HG02678 (cell line): ENCODE results near the gene HACD2.

Source experiments
- ATAC-seq: cut with Tn5 transposase; IDR thresholded peaks from one replicate; pipeline ENCODE4 v1.9.1; 2021; ENCODE audit warnings: mild to moderate bottlenecking, moderate library complexity; ENCODE audit not compliant: unreplicated experiment

HACD2 gene

DNA sequence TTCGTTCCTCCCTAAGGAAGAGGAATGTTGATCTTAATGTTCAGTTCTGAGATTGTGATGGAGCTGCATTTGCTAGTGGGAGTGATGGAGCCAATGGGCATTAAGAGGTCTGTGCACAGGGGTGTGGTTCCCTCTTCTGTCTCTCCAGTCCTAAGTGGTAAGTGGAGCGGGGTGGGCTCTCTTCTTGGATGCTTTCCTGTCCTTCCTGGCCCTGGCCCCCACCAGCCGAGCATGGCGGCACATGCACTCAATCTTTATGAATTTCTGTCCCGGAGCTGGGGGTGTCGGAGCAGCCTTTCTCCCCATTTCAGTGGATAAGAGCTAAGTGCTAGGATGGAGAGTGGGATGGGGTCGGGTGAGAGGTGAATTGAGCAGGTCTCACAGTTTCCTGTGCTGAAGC lies 98.4 kb downstream of the HACD2 start:
- no peak for ATAC-seq

DNA sequence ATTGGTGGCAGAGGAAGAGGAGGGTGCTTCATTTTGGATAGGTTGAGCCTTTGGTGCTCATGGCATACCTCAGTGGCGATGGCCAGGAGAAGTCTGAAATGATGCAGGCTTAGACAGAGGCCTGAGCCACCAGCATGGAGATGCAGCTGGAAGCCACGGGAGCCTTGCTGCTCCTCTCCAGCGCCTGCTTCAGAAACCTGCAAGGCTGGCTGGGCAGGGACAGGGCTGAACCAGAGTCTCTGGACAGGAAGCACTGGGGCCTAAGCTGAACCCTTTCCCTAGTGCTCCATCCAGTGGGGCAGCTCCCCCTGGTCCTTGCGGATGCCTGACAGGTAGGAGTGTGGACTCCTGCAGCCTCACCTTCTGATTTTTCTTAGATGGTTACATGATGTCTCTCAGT lies 99.3 kb downstream of the HACD2 start:
- ATAC-seq = no peak

DNA sequence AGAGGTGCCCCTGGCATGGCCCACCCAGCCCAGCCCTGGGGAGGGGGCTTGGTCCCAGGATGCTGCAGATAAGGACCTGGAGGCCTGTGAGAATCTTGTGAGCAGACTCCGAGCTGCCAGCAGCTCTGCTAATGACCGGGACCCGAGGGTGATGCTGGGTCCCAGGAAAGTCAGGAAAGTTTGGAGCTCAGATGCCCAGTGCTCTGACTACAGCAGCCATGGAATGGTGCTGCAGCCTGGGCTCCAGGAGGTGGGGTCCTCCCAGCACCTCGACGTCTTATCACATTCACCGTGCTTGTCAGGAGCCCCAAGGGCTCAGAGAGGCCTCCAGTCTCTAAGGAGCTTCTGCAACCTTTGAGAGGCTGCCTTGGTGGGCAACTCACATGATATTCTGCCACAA lies 101.7 kb downstream of the HACD2 start:
- ATAC-seq = no peak

DNA sequence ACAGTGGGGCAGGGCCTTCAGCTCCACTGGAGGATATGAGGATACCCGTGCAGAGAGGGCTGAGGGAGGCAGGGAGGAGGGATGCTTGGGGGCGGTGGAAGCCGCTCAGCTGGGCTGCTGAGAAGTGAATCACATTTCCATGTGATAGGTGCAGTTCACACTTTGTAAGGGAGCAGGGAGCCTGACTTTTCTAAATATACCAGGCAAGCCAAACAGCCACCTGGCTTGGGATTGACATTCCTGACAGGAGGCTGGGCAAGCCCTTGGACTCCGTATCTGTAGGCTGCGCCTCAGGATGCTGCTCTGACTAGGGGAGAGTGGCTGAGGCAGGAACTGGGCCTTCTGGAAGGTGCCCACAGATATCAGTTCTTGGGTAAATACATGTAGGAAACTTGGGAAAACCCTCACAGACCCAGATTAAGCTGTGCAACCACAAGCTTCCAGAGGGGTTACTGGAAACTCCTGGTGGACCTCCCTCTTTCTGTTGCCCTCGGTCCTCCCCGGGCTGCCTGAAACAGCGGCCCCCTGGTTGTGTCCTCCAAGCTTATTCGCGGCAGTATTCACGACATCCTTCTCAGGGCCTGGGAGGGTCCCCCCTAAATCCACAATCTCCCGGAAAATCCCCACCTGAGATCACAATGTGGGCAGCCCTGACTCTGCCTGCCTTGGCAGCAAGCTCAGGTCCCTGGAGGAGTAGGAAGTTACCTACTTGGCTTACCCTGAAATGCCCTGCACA lies 103.0 kb downstream of the HACD2 start:
- ATAC-seq = no peak

DNA sequence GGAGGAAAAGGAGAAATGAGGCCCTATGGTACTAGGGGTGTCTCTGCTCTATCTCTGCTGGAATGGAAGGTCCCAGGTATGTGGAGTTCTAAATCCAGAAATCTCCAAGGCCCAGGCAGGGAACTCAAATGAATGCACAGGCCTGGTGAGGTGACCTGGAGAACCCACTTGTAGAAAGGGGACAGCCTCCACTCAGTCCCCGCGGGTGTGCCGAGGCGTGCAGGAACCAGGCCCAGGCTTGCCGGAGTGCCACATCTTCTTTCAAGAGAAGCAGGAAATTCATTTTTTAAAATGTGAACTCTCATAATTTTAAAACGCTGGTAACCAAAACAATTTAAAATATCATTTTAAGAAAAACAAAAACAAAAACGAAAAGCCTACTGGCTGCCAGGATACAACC lies 103.8 kb downstream of the HACD2 start:
- no peak for ATAC-seq

DNA sequence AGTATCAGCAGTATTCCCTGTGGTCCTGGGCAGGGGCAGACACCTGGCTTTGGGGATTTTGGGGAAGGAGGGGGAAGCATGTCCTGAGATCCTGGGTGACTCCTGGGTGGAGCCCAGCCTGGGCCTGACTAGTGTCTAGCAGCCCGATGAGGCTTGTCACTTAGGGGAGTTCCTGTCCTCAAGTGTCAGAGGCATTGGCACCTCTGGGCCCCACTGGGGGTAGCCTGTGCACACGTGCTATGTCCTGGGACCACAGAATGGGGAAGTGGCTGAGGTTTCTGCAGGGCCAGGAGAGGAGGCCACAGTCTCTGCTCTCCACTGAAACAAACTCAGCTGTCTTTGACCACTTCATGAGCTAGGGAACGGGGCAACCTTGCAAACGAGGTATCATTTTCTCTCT lies 104.4 kb downstream of the HACD2 start:
- ATAC-seq = no peak

DNA sequence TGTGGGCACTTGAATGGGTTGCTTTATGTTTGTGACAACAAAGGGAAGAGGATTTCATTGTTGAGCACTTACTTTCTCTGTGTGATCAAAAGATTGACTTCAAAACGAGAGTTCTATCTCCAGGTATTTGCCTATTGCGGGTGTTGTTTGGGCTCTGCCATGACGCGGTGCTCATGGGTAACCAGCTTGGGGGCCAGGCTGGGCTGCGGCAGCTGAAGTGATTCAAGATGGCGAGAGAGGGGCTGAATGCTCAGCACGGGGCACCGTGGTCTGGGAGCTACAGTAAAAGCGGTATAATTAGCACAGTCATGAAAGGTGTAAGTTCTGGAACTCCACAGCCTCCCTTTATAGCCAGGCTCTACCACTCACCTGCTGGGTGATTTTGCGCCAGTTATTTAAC lies 105.0 kb downstream of the HACD2 start:
- ATAC-seq = no peak

DNA sequence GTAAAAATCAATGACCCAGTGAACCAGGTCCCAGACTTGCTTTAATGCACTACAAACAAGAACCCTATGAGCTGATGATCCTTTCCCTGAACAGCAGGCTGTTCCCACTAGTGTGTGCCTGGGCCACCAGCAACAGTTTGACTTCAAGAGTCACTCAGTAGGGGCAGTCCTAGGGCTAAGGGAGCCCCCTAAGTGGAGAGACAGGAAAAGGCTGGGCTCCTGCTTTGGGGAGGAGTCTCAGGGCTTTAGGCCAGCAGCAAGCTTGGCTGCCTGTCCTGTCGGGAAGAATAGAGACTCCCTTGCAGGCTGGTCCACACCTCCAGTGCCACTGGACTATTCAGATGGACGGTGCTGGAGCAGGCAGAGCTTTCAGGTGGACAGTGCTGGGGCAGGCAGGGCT lies 106.5 kb downstream of the HACD2 start:
- ATAC-seq = no peak

DNA sequence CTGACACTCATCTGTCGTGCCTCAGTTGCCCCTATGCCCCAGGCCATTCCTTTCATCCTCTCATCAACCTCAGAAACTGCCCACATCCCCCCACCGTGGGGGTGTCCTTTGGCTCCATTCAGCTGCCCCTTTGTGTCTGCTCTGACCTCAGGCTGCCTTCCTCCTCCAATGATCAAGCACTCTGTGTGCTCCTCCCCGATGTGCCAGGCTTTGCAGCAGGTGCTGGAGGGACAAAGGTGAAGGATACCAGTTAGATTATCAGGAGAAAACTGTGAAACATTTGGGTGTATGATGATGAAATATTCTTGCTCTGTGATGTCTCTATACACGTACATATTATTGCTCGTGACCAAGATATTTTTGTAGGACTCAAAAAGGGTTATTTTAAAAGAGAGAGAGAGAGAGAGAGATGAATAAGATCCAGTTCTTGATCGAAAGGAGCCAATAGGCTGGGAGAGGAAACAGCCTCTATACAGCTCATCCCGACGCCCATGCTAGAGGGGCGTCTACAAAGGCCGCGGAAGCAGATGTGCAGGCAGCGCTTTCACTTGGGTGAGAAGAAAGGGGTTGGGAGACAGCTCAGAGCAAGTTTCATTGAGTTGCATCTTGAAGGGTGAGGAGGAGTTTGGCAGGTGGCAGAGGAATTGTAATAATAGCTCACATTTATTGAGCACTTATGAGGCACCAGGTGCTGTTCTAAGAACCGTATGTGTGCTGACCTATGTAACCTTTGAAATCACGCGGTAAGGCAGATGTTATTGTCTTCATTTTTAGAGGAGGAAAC lies 107.7 kb downstream of the HACD2 start:
- no peak for ATAC-seq

DNA sequence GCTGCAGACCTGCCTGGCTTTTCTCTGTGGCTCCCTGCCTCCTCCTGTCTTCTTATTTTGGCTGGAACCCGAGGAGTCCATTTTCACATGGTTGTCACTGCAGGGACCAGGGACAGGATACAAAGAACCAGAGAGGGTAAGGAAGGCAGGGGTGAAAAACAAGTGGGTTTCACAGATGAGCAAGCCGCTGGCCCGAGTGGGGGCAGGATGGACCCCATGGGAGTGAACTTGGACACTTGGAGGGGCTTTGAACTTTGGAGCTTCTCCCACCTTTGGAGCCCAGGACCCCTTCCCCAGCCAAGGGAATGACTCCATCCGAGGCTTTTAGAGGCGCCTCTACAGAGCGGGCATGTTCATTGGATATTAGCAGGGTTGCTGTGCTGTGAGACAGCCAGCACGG lies 109.1 kb downstream of the HACD2 start:
- no peak for ATAC-seq

DNA sequence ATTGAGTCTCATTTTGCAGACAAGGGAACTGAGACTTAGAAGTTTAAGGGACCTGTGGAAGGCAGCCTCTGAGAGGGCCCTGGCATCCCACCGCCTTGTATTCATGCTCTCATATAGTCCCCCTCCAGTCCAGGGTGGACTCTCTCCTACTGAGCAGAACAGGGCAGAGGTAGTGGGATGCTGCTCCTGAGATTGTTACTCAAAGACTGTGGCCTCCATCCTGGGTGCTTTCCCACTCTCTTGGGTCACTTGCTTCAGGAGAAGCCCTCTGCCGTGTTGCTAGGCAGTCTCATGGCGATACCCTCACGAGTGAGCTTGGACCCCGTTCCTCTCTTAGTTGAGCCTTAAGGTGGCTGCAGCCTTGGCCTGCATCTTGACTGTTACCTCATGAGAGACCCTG lies 113.7 kb downstream of the HACD2 start:
- ATAC-seq = no peak

DNA sequence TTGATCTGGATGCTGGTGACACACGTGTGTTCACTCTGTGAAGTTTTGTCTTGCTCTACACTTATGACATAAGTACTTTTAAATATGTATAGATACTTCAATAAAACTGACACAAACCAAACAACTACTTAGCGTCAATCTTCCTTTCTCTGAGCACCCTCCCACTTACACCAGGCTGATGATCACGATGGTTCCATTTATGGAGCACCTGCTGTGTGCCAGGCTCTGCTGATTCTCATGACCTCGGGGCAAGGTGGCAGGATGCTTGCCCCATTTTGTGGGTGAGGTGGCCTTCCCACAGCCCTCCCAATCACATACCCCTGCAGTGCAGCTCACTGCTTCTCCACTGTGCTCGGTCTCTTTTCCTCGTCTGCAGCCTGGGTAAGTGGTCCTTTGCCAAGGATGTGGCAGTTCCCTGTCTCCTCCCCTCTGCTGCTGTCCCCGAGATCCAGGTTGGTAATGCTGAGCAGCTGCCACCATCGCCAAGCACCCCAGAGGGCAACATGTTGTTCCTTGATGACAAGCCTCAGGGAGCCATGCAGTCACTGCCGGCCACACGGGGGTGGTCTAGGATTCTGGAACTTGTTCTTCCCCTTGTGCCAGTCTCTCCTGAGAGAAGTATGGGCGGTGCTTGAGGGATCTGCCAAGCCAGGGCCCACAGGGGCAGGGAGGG lies 115.4 kb downstream of the HACD2 start:
- ATAC-seq = no peak

DNA sequence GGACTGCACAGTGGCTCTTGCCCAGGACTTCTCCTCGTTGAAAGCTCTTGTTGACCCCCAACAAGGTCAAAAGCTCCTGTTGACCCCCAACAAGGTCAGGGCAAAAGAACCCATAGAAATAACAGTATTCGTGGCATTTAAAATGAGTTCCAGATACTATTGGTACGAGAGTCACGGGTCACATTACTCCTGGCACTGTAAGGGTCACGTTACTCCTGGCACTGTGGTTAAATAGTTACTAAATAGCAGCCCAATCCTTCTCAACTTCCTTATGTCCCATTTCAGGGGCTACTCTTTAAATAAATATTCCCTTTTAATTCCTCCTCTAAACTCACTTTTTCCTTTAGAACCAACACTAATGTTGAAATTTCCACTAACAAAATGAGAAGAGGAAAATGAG lies 117.8 kb downstream of the HACD2 start:
- no peak for ATAC-seq

DNA sequence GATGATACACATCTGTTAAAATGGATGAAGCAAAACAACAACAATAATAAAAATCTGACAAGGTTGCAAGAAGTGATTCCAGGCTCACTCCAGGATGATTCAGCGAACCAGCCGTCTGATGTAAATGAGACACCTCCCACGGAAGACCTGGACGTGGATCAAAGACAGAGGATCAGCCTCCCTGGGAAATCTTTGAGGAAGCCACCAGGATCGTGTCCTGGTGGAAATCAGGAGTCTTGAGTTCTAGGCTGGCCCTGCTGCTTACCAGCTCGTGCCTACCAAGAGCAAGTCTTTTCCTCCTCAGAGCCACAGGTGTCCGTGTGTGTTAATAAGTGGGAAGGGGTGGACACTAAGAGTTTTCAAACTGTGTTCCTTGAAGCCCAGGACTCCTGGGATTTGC lies 120.6 kb downstream of the HACD2 start:
- ATAC-seq = no peak

DNA sequence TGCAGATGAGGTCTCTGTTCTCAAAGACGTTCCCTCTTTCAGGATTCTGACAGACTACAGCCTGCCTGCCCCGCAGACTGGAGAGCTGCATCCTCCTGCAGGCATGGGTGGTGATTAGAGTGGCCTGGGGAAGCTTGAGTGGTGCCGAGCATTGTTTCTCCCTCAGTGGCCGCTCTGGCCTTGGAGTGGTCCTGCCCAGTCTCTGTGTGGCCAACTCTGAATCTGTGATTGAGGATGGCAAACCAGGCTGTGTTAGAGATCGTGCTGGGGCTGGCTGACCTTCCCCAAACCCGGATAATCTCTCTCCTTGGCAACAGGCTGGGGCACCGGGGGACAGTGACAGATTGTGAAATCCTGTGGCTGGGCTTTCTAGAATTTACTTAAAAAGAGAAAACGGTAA lies 125.0 kb downstream of the HACD2 start:
- ATAC-seq = no peak

DNA sequence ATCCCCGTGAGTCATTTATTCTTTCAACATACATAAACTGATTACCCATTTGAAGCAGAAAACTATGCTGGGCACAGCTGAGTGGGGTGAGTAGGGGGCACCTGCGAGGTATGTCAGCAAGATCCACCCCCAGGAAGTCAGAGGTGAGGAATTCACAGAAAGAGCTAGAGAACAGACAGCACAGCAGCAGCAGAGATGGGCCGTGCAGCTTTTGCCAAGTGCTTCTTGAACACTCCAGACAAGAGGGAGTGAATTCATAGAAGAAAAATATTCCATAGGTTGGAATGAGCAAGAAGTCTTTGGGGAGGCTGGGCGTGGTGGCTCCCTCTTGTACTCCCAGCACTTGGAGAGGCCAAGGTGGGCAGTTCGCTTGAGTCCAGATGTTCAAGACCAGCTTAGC lies 126.6 kb downstream of the HACD2 start:
- no peak for ATAC-seq

DNA sequence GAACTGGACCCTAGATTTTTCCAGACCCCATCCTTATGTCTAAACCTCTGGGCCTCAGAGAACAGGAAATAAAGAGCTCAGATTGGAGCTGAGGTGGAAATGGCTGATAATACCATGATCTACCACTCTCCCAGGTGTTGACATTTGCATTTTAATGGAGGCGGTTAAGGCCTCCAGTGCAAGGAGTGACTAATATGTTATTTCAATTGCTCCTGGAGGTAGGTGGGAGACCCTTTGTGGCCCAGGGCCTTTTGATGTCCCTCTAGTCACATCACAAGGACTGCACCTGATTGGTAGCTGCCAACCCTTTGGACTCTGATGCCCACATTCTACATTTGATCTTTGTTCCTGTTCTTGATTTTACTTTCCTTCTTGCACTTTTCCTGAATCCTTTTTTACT lies 127.0 kb downstream of the HACD2 start:
- no peak for ATAC-seq

DNA sequence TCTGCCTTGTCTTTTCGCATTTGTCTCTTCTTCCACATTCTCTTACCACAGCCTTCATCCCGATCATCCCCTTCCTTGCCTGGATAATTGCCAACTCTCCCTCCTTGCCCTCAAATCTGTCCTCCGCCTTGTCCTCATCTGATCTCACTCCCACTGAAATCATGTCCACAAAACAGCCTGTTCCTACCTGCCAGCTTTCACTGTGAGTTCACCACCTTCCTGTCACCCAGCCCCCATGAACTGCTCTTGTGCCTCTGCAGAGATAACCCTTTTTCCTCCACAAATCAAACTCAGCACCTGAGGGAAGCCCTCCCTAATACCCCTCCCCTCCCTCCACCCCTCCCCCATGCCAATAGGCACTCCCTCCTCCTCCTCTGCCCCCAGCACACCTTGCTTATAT lies 131.2 kb downstream of the HACD2 start:
- ATAC-seq = no peak

DNA sequence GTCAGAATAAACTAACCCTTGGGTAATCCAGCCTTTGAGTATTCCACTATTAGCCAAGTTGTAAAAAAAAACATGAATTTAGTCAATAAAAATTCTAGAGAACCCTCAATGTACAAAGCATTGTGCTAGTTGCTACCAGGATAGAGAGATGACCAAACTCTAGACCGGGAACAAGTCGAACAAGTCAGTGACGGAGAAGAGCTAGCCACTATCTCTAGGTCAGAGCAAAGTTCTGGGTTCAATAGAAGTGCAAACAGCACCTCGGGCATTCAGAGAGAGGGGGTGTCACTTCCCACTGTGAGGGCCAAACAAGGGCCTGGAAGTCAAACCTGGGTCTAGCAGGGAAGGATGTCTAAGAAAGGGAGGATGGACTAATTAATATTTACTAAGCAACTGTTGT lies 133.7 kb downstream of the HACD2 start:
- ATAC-seq = no peak

DNA sequence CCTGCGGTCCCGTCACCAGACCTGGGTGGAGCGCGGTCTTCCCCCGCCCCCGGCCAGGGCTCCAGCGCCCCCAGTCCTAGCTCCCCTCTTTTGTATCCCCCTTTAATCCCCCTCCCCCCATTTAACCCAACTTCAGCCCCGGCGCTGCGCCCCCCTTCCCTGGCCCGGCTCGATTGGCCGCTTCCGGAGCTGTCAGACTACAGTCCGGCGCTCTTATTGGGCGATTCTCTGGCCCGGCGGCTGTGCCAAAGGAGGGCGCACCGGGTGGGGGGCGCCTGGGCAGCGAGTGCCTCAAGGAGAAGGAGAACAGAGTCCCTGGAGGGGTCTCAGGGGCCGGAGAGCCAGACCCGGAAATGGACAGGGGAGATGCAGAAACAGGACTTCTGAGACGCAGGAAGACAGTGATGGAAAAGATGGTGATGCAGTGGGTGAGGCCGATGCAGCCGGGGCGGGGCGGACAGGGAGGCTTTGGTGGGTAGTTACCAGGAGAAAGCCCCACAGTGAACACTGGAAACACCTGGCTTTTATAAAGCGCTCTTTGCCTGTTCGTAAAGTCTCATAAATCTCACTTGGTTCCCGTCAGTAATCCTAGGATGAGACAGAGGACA lies 134.8 kb downstream of the HACD2 start:
- no peak for ATAC-seq

DNA sequence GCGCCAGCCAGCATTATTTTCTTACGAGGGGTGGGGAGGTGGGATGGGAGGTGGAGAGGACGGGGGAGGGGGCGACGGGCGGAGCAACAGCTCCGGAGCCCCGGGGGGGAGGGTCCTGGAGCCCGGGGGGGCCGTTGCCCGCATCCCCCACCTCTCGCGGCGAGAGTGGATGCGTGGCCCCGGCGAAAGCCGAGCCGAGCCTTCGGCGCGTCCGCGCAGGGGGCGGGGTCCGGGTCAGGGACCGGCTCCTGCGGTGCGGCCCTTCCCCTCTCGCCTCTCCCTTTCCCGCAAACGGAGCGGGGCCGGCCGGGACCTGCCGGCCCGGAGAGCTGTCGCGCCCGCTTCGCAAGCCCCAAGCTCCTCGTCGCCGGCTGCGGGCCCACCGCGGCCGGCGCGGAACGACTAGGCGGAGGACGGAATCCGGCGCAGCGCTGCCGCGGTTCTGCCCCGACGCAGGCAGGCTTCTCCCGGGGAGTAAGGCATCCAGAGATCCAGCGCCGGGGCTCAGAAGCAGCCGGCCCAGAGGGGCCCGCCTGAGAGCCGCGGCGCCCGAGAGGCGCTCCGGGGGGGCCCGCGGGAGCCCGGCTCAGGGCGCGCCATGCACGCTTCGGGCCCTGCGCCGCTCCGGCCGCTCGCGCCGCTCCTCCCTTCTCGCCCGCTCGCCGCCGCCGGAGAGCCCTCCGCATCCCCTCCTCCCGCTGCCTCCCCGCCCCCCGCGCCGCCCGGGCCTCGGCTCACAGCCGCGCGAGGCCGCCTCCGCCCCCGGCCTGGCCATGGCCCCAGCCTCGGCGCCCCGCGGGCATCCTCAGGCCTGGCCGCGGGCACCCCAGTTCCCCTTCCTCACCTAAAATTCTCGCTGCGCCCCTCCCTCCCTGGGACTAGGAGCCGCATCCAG lies 135.5 kb downstream of the HACD2 start:
- no peak for ATAC-seq
